ENCODE measurements around the gene PACRG. TPM values are rescaled to one million over a fixed set of nuclear protein-coding genes. Genes with fewer than 3 reads are reported as not detected.

Gene PACRG
- total RNA-seq, 1 experiment from 2014 or later = 0.59 TPM

DNA sequence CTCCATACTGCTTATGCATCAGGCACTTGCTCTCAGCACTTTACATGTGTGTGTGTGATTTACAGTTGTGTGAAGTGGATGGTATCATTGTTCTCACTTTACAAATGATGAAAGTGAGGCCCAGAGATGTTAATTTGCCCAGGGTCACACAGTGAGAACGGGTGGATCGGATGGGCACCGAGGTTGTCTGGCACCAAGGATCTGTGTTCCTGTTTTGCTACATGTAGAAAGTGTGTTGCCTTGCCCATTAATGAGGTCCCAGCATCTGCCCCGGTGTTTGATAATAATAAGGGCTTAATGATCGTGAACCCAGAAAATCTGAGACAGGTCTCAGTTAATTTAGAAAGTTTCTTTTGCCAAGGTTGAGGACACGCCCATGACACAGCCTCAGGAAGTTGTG, 470.6 kb downstream of the PACRG start:
- Histone ChIP-seq H3K4me1 (ENCODE audit: control insufficient read depth, insufficient read depth, low read length) (no peaks in the 10 kb centered on the region), H3K36me3 (ENCODE audit: control insufficient read depth, insufficient read depth, low read length) (no peaks in the 10 kb centered on the region), H3K27me3 (ENCODE audit: control insufficient read depth, insufficient read depth, low read length) (no peaks in the 10 kb centered on the region), H3K4me3 (ENCODE audit: low read depth in 2 of 2, low read length in 2 of 2) (no peak overlapping the region), H3K9me3 (ENCODE audit: control insufficient read depth, insufficient read depth, low read depth, low read length) (no peaks in the 10 kb centered on the region), H3K27ac (ENCODE audit: low read length) (no peak overlapping the region)
- no TSS peak for BruUV-seq (replicated peaks)
- intact Hi-C loops (cut with micrococcal nuclease; ENCODE audit: unreplicated experiment) = no loop called here
- in situ Hi-C loops (cut with HindIII; ENCODE audit: low pct_unique_long_range_greater_than_20kb, low sequenced_read_pairs) = no loop called here
- DNase-seq (ENCODE audit: low read depth, low spot score) = no peak
- POLR2A ChIA-PET = no interaction called here
- TF ChIP-seq POLR2AphosphoS5 (IDR thresholded peaks at IDR 0.05; ENCODE audit: low read depth, low read length) (no peak), SIN3A (IDR thresholded peaks at IDR 0.05; ENCODE audit: borderline replicate concordance, insufficient read depth, low read depth, low read length) (no peak), TCF7L2 (IDR thresholded peaks at IDR 0.05; ENCODE audit: low read depth, low read length) (no peak)
- TF ChIP-seq, protein P1, sequence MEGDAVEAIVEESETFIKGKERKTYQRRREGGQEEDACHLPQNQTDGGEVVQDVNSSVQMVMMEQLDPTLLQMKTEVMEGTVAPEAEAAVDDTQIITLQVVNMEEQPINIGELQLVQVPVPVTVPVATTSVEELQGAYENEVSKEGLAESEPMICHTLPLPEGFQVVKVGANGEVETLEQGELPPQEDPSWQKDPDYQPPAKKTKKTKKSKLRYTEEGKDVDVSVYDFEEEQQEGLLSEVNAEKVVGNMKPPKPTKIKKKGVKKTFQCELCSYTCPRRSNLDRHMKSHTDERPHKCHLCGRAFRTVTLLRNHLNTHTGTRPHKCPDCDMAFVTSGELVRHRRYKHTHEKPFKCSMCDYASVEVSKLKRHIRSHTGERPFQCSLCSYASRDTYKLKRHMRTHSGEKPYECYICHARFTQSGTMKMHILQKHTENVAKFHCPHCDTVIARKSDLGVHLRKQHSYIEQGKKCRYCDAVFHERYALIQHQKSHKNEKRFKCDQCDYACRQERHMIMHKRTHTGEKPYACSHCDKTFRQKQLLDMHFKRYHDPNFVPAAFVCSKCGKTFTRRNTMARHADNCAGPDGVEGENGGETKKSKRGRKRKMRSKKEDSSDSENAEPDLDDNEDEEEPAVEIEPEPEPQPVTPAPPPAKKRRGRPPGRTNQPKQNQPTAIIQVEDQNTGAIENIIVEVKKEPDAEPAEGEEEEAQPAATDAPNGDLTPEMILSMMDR (IDR thresholded peaks at IDR 0.05) = no peak
- TF ChIP-seq, protein P2, sequence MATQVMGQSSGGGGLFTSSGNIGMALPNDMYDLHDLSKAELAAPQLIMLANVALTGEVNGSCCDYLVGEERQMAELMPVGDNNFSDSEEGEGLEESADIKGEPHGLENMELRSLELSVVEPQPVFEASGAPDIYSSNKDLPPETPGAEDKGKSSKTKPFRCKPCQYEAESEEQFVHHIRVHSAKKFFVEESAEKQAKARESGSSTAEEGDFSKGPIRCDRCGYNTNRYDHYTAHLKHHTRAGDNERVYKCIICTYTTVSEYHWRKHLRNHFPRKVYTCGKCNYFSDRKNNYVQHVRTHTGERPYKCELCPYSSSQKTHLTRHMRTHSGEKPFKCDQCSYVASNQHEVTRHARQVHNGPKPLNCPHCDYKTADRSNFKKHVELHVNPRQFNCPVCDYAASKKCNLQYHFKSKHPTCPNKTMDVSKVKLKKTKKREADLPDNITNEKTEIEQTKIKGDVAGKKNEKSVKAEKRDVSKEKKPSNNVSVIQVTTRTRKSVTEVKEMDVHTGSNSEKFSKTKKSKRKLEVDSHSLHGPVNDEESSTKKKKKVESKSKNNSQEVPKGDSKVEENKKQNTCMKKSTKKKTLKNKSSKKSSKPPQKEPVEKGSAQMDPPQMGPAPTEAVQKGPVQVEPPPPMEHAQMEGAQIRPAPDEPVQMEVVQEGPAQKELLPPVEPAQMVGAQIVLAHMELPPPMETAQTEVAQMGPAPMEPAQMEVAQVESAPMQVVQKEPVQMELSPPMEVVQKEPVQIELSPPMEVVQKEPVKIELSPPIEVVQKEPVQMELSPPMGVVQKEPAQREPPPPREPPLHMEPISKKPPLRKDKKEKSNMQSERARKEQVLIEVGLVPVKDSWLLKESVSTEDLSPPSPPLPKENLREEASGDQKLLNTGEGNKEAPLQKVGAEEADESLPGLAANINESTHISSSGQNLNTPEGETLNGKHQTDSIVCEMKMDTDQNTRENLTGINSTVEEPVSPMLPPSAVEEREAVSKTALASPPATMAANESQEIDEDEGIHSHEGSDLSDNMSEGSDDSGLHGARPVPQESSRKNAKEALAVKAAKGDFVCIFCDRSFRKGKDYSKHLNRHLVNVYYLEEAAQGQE (IDR thresholded peaks at IDR 0.05; ENCODE audit: insufficient read depth in 1 of 2, low read depth in 2 of 2, low read length in 1 of 2) = no peak
- ATAC-seq = no peak
- CTCF ChIA-PET = no interaction called here

DNA sequence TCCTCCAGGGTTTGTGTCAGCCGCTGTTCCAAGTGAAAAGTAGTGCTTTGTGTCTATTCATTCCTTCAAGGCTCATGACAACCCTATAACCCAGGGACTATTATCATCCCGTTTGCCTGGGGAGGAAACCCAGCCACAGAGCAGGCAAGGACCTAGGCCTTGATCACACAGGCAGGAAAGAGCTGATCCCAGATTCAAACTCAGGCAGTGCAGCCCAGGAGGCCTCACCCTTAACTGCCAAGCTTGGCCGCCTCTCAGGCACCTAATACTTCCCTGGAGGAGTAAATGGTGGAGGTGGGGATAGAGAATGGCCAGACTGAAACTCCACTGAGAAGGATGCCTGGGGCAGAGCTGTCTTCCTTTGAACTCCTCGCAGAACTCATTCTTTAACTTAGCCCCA, 471.6 kb downstream of the PACRG start:
- DNase-seq (ENCODE audit: low read depth, low spot score) (no peak), ATAC-seq (no peak)
- POLR2A ChIA-PET = no interaction called here
- Histone ChIP-seq H3K9me3 (ENCODE audit: control insufficient read depth, insufficient read depth, low read depth, low read length) (no peaks in the 10 kb centered on the region), H3K36me3 (ENCODE audit: control insufficient read depth, insufficient read depth, low read length) (no peaks in the 10 kb centered on the region), H3K4me1 (ENCODE audit: control insufficient read depth, insufficient read depth, low read length) (no peaks in the 10 kb centered on the region), H3K4me3 (ENCODE audit: low read depth in 2 of 2, low read length in 2 of 2) (no peak overlapping the region), H3K27me3 (ENCODE audit: control insufficient read depth, insufficient read depth, low read length) (no peaks in the 10 kb centered on the region), H3K27ac (ENCODE audit: low read length) (no peak overlapping the region)
- no peak for TF ChIP-seq POLR2AphosphoS5 (IDR thresholded peaks at IDR 0.05; ENCODE audit: low read depth, low read length)
- TF ChIP-seq, protein P2 (IDR thresholded peaks at IDR 0.05; ENCODE audit: insufficient read depth in 1 of 2, low read depth in 2 of 2, low read length in 1 of 2) = no peak
- TF ChIP-seq TCF7L2 (IDR thresholded peaks at IDR 0.05; ENCODE audit: low read depth, low read length) = no peak
- TF ChIP-seq SIN3A (IDR thresholded peaks at IDR 0.05; ENCODE audit: borderline replicate concordance, insufficient read depth, low read depth, low read length) = no peak
- TF ChIP-seq, protein P1 (IDR thresholded peaks at IDR 0.05) = no peak
- BruUV-seq (replicated peaks) = no TSS peak
- in situ Hi-C loops (cut with HindIII; ENCODE audit: low pct_unique_long_range_greater_than_20kb, low sequenced_read_pairs) = no loop called here
- CTCF ChIA-PET = no interaction called here
- intact Hi-C loops (cut with micrococcal nuclease; ENCODE audit: unreplicated experiment) = no loop called here
